ENCODE data around the gene UGT1A6. TPM values are rescaled to one million over a fixed set of nuclear protein-coding genes. Genes with fewer than 3 reads are reported as not detected.
A peak's percentile ranks its signal among the peaks of the same experiment; 100 is the strongest.

UGT1A6 gene
- total RNA-seq, 1 donor = not detected

GRCh38 chr2:233813236-233814055 is 120.8 kb downstream of the UGT1A6 start:
- H3K36me3 ChIP-seq (ENCODE audit: insufficient read depth, low read length) = no peaks in the 10 kb centered on the region
- H3K27ac ChIP-seq (ENCODE audit: low read depth, low read length) = no peak overlapping the region
- H3K4me2 ChIP-seq (ENCODE audit: insufficient read depth, low read length) = no peak overlapping the region
- H3K27me3 ChIP-seq (ENCODE audit: insufficient read depth, low read length) = peaks cover 24% of the 10 kb centered on the region
- no peak overlapping the region for H3K4me3 ChIP-seq (ENCODE audit: insufficient read depth, low read length)
- H3K9me3 ChIP-seq (ENCODE audit: low read depth, low read length) = no peaks in the 10 kb centered on the region
- no peaks in the 10 kb centered on the region for H4K20me1 ChIP-seq (ENCODE audit: insufficient read depth, low read length)
- no peak for TF ChIP-seq CTCF (IDR thresholded peaks at IDR 0.05; ENCODE audit: extremely low read depth, low read depth, low read length)
- H2AFZ ChIP-seq (ENCODE audit: low read length) = no peak overlapping the region
- DNase-seq (ENCODE audit: insufficient read length, low spot score, missing footprints) = peak; percentile 18
- no peaks in the 10 kb centered on the region for H3K79me2 ChIP-seq (ENCODE audit: insufficient read depth, low read length)
- H3K4me1 ChIP-seq (ENCODE audit: insufficient read depth, low read length) = no peaks in the 10 kb centered on the region

GRCh38 chr2:233814056-233814835 is 121.6 kb downstream of the UGT1A6 start:
- H3K27ac ChIP-seq (ENCODE audit: low read depth, low read length) = no peak overlapping the region

GRCh38 chr2:233815861-233816260 is 123.2 kb downstream of the UGT1A6 start:
- H3K79me2 ChIP-seq (ENCODE audit: insufficient read depth, low read length) = no peaks in the 10 kb centered on the region
- no peaks in the 10 kb centered on the region for H3K9me3 ChIP-seq (ENCODE audit: low read depth, low read length)
- no peak overlapping the region for H3K4me2 ChIP-seq (ENCODE audit: insufficient read depth, low read length)
- no peak overlapping the region for H3K27ac ChIP-seq (ENCODE audit: low read depth, low read length)
- H3K36me3 ChIP-seq (ENCODE audit: insufficient read depth, low read length) = no peaks in the 10 kb centered on the region
- no peak overlapping the region for H3K4me3 ChIP-seq (ENCODE audit: insufficient read depth, low read length)
- no peaks in the 10 kb centered on the region for H3K4me1 ChIP-seq (ENCODE audit: insufficient read depth, low read length)
- no peak for TF ChIP-seq CTCF (IDR thresholded peaks at IDR 0.05; ENCODE audit: extremely low read depth, low read depth, low read length)
- H3K27me3 ChIP-seq (ENCODE audit: insufficient read depth, low read length) = peaks cover 9% of the 10 kb centered on the region
- DNase-seq (ENCODE audit: insufficient read length, low spot score, missing footprints) = no peak
- no peaks in the 10 kb centered on the region for H4K20me1 ChIP-seq (ENCODE audit: insufficient read depth, low read length)
- no peak overlapping the region for H2AFZ ChIP-seq (ENCODE audit: low read length)

More at GRCh38 chr2:233814056-233814835, 121.6 kb downstream of the UGT1A6 start:
- H3K4me1 ChIP-seq (ENCODE audit: insufficient read depth, low read length) = no peaks in the 10 kb centered on the region
- no peaks in the 10 kb centered on the region for H4K20me1 ChIP-seq (ENCODE audit: insufficient read depth, low read length)
- H3K79me2 ChIP-seq (ENCODE audit: insufficient read depth, low read length) = no peaks in the 10 kb centered on the region
- TF ChIP-seq CTCF (IDR thresholded peaks at IDR 0.05; ENCODE audit: extremely low read depth, low read depth, low read length) = no peak
- peaks cover 16% of the 10 kb centered on the region for H3K27me3 ChIP-seq (ENCODE audit: insufficient read depth, low read length)
- H3K4me2 ChIP-seq (ENCODE audit: insufficient read depth, low read length) = no peak overlapping the region
- H2AFZ ChIP-seq (ENCODE audit: low read length) = no peak overlapping the region
- no peak overlapping the region for H3K4me3 ChIP-seq (ENCODE audit: insufficient read depth, low read length)
- H3K36me3 ChIP-seq (ENCODE audit: insufficient read depth, low read length) = no peaks in the 10 kb centered on the region
- DNase-seq (ENCODE audit: insufficient read length, low spot score, missing footprints) = peak; percentile 75
- no peaks in the 10 kb centered on the region for H3K9me3 ChIP-seq (ENCODE audit: low read depth, low read length)

- no peak for TF ChIP-seq CTCF (IDR thresholded peaks at IDR 0.05; ENCODE audit: extremely low read depth, low read depth, low read length)
- Histone ChIP-seq H3K9me3 (ENCODE audit: low read depth, low read length) (no peaks in the 10 kb centered on the region), H3K27ac (ENCODE audit: low read depth, low read length) (no peak overlapping the region), H2AFZ (ENCODE audit: low read length) (no peak overlapping the region), H3K79me2 (ENCODE audit: insufficient read depth, low read length) (no peaks in the 10 kb centered on the region), H3K36me3 (ENCODE audit: insufficient read depth, low read length) (no peaks in the 10 kb centered on the region), H3K27me3 (ENCODE audit: insufficient read depth, low read length) (peaks cover 10% of the 10 kb centered on the region), H3K4me3 (ENCODE audit: insufficient read depth, low read length) (no peak overlapping the region), H3K4me2 (ENCODE audit: insufficient read depth, low read length) (no peak overlapping the region), H4K20me1 (ENCODE audit: insufficient read depth, low read length) (no peaks in the 10 kb centered on the region), H3K4me1 (ENCODE audit: insufficient read depth, low read length) (no peaks in the 10 kb centered on the region)
- DNase-seq (ENCODE audit: insufficient read length, low spot score, missing footprints) = peak; percentile 26
Observed at GRCh38 chr2:233816334-233816733, 123.6 kb downstream of the UGT1A6 start.

Measured in osteoblast (primary cell).